HEK293T (cell line): ENCODE data around the gene ALPK1.

Source experiments
- ARNT ChIP-seq: fragments of 450-650 bp; IDR thresholded peaks from 2 replicates; pipeline ENCODE4 v1.6.1; 2017; ENCODE audit warnings: mild to moderate bottlenecking
- BHLHE40 ChIP-seq: fragments of 450-650 bp; IDR thresholded peaks from 2 replicates; pipeline ENCODE4 v1.6.1; 2016; ENCODE audit warnings: mild to moderate bottlenecking, moderate library complexity, borderline replicate concordance
- CTBP1 ChIP-seq: fragments of 450-650 bp; IDR thresholded peaks from 2 replicates; pipeline ENCODE4 v1.6.1; 2016; ENCODE audit warnings: borderline replicate concordance
- ELF4 ChIP-seq: fragments of 450-650 bp; IDR thresholded peaks from 2 replicates; pipeline ENCODE4 v1.6.1; 2017; ENCODE audit warnings: antibody characterized with exemption
- FOXA1 ChIP-seq: fragments of 450-650 bp; IDR thresholded peaks from 2 replicates; pipeline ENCODE4 v1.6.1; 2016; ENCODE audit warnings: mild to moderate bottlenecking
- FOXK2 ChIP-seq: fragments of 450-650 bp; IDR thresholded peaks from 2 replicates; pipeline ENCODE4 v1.6.1; 2016; ENCODE audit warnings: mild to moderate bottlenecking
- FOXM1 ChIP-seq: fragments of 450-650 bp; IDR thresholded peaks from 2 replicates; pipeline ENCODE4 v1.6.1; 2017; ENCODE audit warnings: mild to moderate bottlenecking, borderline replicate concordance
- HDGF ChIP-seq: fragments of 450-650 bp; IDR thresholded peaks from 2 replicates; pipeline ENCODE4 v1.6.1; 2017; ENCODE audit warnings: antibody characterized with exemption, borderline replicate concordance
- L3MBTL2 ChIP-seq: fragments of 450-650 bp; conservative IDR thresholded peaks from 2 replicates; pipeline ENCODE4 v1.6.1; 2016; ENCODE audit warnings: mild to moderate bottlenecking
- LEF1 ChIP-seq: fragments of 450-650 bp; IDR thresholded peaks from 2 replicates; pipeline ENCODE4 v1.6.1; 2017; ENCODE audit warnings: mild to moderate bottlenecking, borderline replicate concordance
- NFRKB ChIP-seq: fragments of 450-650 bp; IDR thresholded peaks from 2 replicates; pipeline ENCODE4 v1.6.1; 2016; ENCODE audit warnings: mild to moderate bottlenecking, moderate library complexity
- SP1 ChIP-seq: fragments of 450-650 bp; IDR thresholded peaks from 2 replicates; pipeline ENCODE4 v1.6.1; 2017
- SUZ12 ChIP-seq: fragments of 450-650 bp; IDR thresholded peaks from 2 replicates; pipeline ENCODE4 v1.6.1; 2016; ENCODE audit warnings: mild to moderate bottlenecking
- ZNF384 ChIP-seq: fragments of 450-650 bp; IDR thresholded peaks from 2 replicates; pipeline ENCODE4 v1.6.1; 2016

- TF ChIP-seq BHLHE40 (no peak), SP1 (no peak), FOXM1 (no peak), ARNT (no peak), FOXA1 (no peak), LEF1 (no peak), HDGF (no peak), FOXK2 (no peak), ELF4 (no peak), L3MBTL2 (no peak), CTBP1 (no peak), SUZ12 (no peak), ZNF384 (no peak), NFRKB (no peak)
Measured at GRCh38 chr4:112410364-112410763, 113.2 kb downstream of the ALPK1 start.
